Amniotic epithelial cell (primary cell): Measurements from ENCODE around the gene SCCPDH.

Experiments
- DNase-seq: peaks from one replicate; pipeline ENCODE4 v3.0.0-alpha.2; 2010; ENCODE audit warnings: low read depth

The SCCPDH gene

GRCh38 chr1:246785494-246786111 is 61.4 kb downstream of the SCCPDH start:
- DNase-seq = no peak

- DNase-seq = no peak
These were observed 62.5 kb downstream of the SCCPDH start for GRCh38 chr1:246786606-246787238.

GRCh38 chr1:246787781-246788513 is 63.7 kb downstream of the SCCPDH start:
- DNase-seq = no peak

- DNase-seq = peak; percentile 41
These were observed 64.7 kb downstream of the SCCPDH start for GRCh38 chr1:246788895-246789338.

GRCh38 chr1:246789454-246790339 is 65.5 kb downstream of the SCCPDH start:
- no peak for DNase-seq

- DNase-seq = no peak
These were observed 66.2 kb downstream of the SCCPDH start for GRCh38 chr1:246790364-246790763.

- DNase-seq = no peak
These were observed 66.6 kb downstream of the SCCPDH start for GRCh38 chr1:246790833-246791232.

GRCh38 chr1:246791303-246791918 is 67.2 kb downstream of the SCCPDH start:
- no peak for DNase-seq

GRCh38 chr1:246792603-246793002 is 68.4 kb downstream of the SCCPDH start:
- DNase-seq = no peak

GRCh38 chr1:246793356-246793896 is 69.2 kb downstream of the SCCPDH start:
- no peak for DNase-seq

- DNase-seq = no peak
These were observed 70.0 kb downstream of the SCCPDH start for GRCh38 chr1:246794048-246794827.

GRCh38 chr1:246794828-246795671 is 70.8 kb downstream of the SCCPDH start:
- no peak for DNase-seq

- no peak for DNase-seq
These were observed 71.9 kb downstream of the SCCPDH start for GRCh38 chr1:246795906-246796694.

GRCh38 chr1:246797157-246797556 is 72.9 kb downstream of the SCCPDH start:
- DNase-seq = no peak

- DNase-seq = no peak
These were observed 73.4 kb downstream of the SCCPDH start for GRCh38 chr1:246797597-246797996.

- no peak for DNase-seq
These were observed 73.9 kb downstream of the SCCPDH start for GRCh38 chr1:246798107-246798506.

GRCh38 chr1:246798606-246799496 is 74.6 kb downstream of the SCCPDH start:
- DNase-seq = no peak

GRCh38 chr1:246800356-246800755 is 76.1 kb downstream of the SCCPDH start:
- no peak for DNase-seq
